Suprapubic skin (tissue), 4 donors: ENCODE results near the gene TESK1. TPM values are rescaled to one million over a fixed set of nuclear protein-coding genes. Genes with fewer than 3 reads are reported as not detected.
A peak's percentile ranks its signal among the peaks of the same experiment; 100 is the strongest.

ENCODE experiments used
- DNase-seq, 2 donors: peaks; one replicate each; pipeline ENCODE4 v3.0.0-alpha.2; 2019; ENCODE audit warnings: low spot score in 2 of 2
- H3K27ac ChIP-seq: fragments of 200-600 bp; sonication (generic); one replicate; pipeline ENCODE4 v1.5.1; 2019
- H3K27me3 ChIP-seq: fragments of 200-600 bp; sonication (generic); one replicate; pipeline ENCODE4 v1.5.1; 2019
- H3K36me3 ChIP-seq: fragments of 200-600 bp; sonication (generic); one replicate; pipeline ENCODE4 v1.5.1; 2019
- H3K4me1 ChIP-seq: fragments of 200-600 bp; sonication (generic); one replicate; pipeline ENCODE4 v1.5.1; 2019
- H3K4me3 ChIP-seq: fragments of 200-600 bp; sonication (generic); one replicate; pipeline ENCODE4 v1.5.1; 2019; ENCODE audit warnings: mild to moderate bottlenecking
- H3K9me3 ChIP-seq: fragments of 200-600 bp; sonication (generic); one replicate; pipeline ENCODE4 v1.5.1; 2019
- CTCF ChIP-seq, 2 donors: fragments of 200-600 bp in 1 of 2; fragments of 450-650 bp in 1 of 2; sonication (generic) in 1 of 2; IDR thresholded peaks; one replicate each; pipeline ENCODE4 v1.5.1; 2016 to 2019; ENCODE audit warnings: antibody characterized with exemption in 2 of 2, mild to moderate bottlenecking in 1 of 2, moderate library complexity in 1 of 2
- EP300 ChIP-seq: sonication (generic); formaldehyde crosslinking; IDR thresholded peaks from one replicate; pipeline ENCODE4 v1.6.1; 2017; ENCODE audit warnings: antibody characterized with exemption
- POLR2A ChIP-seq, 2 donors: fragments of 450-650 bp; IDR thresholded peaks; one replicate each; pipeline ENCODE4 v1.6.1; 2017; ENCODE audit warnings: antibody characterized with exemption in 2 of 2, mild to moderate bottlenecking in 2 of 2, moderate library complexity in 2 of 2
- POLR2AphosphoS5 ChIP-seq, 3 donors: sonication (generic); formaldehyde crosslinking; IDR thresholded peaks; one replicate each; pipeline ENCODE4 v1.6.1; 2017; ENCODE audit warnings: antibody characterized with exemption in 3 of 3
- WGBS: methylation state at CpG from one replicate; pipeline ENCODE4 v1.1.5; 2018; 5-methylcytosine and 5-hydroxymethylcytosine counted together
- total RNA-seq, 4 donors: library from RNA; depleted of rRNA; stranded (reverse); fragments of >200 nt; gene quantifications; one replicate each; pipeline ENCODE4 v1.1.0, GENCODE V29; 2016

The TESK1 gene
- total RNA-seq, 4 donors from 2014 or later = 34.1 to 50.7 (median 46.5) TPM

- Histone ChIP-seq H3K4me3 (peak overlapping the region; percentile 91), H3K36me3 (peaks cover 13% of the 10 kb centered on the region), H3K4me1 (peaks cover 49% of the 10 kb centered on the region), H3K27me3 (no peaks in the 10 kb centered on the region), H3K9me3 (no peaks in the 10 kb centered on the region), H3K27ac (peak overlapping the region; percentile 95)
- DNase-seq = peak; percentile 89 to 91
- 3% methylated on average over 18 of the region's 18 CpGs for WGBS
- TF ChIP-seq POLR2A (IDR thresholded peaks at IDR 0.05) = no peak
- peak; percentile 18 to 81 (median 69) for TF ChIP-seq POLR2AphosphoS5 (IDR thresholded peaks at IDR 0.05)
Measured at GRCh38 chr9:35603506-35603985, 1.5 kb upstream of the TESK1 start.

- DNase-seq = peak; percentile 100
- Histone ChIP-seq H3K27ac (peak overlapping the region; percentile 95), H3K27me3 (no peaks in the 10 kb centered on the region), H3K4me3 (peak overlapping the region; percentile 91), H3K36me3 (peaks cover 18% of the 10 kb centered on the region), H3K4me1 (peaks cover 49% of the 10 kb centered on the region), H3K9me3 (no peaks in the 10 kb centered on the region)
- under 1% methylated on average over 26 of the region's 41 CpGs for WGBS
- peak; percentile 94 for TF ChIP-seq CTCF (IDR thresholded peaks at IDR 0.05)
- TF ChIP-seq EP300 = no peak
- TF ChIP-seq POLR2A (IDR thresholded peaks at IDR 0.05) = peak in 1 of 2 donors; percentile 53
- TF ChIP-seq POLR2AphosphoS5 (IDR thresholded peaks at IDR 0.05) = peak in 2 of 3 donors; percentile 43 to 73
Measured at GRCh38 chr9:35603986-35604577, 980 bp upstream of the TESK1 start.

- TF ChIP-seq EP300 (no peak), POLR2AphosphoS5 (IDR thresholded peaks at IDR 0.05) (no peak), CTCF (IDR thresholded peaks at IDR 0.05) (no peak), POLR2A (IDR thresholded peaks at IDR 0.05) (no peak)
- peaks cover 30% of the 10 kb centered on the region for H3K36me3 ChIP-seq
- 0% methylated on average over 5 of the region's 76 CpGs for WGBS
- H3K27ac ChIP-seq = peak overlapping the region; percentile 95
- peak in 1 of 2 donors; percentile 81 for DNase-seq
- peak overlapping the region; percentile 91 for H3K4me3 ChIP-seq
- H3K9me3 ChIP-seq = no peaks in the 10 kb centered on the region
- H3K4me1 ChIP-seq = peaks cover 37% of the 10 kb centered on the region
- H3K27me3 ChIP-seq = no peaks in the 10 kb centered on the region
Measured at GRCh38 chr9:35605351-35606137, 482 bp downstream of the TESK1 start.

- peaks cover 30% of the 10 kb centered on the region for H3K36me3 ChIP-seq
- H3K4me1 ChIP-seq = peaks cover 37% of the 10 kb centered on the region
- WGBS = 4% methylated on average over 5 of the region's 5 CpGs
- TF ChIP-seq POLR2AphosphoS5 (IDR thresholded peaks at IDR 0.05) (no peak), EP300 (no peak), CTCF (IDR thresholded peaks at IDR 0.05) (no peak), POLR2A (IDR thresholded peaks at IDR 0.05) (no peak)
- DNase-seq = no peak
- H3K27ac ChIP-seq = peak overlapping the region; percentile 95
- no peaks in the 10 kb centered on the region for H3K9me3 ChIP-seq
- H3K27me3 ChIP-seq = no peaks in the 10 kb centered on the region
- peak overlapping the region; percentile 91 for H3K4me3 ChIP-seq
Measured at GRCh38 chr9:35606138-35606504, 1.1 kb downstream of the TESK1 start.

GRCh38 chr9:35606726-35607125 lies 1.7 kb downstream of the TESK1 start:
- Histone ChIP-seq H3K4me3 (no peak overlapping the region), H3K27me3 (no peaks in the 10 kb centered on the region), H3K36me3 (peaks cover 30% of the 10 kb centered on the region), H3K27ac (no peak overlapping the region), H3K4me1 (peaks cover 37% of the 10 kb centered on the region), H3K9me3 (no peaks in the 10 kb centered on the region)
- DNase-seq = no peak
- TF ChIP-seq POLR2A (IDR thresholded peaks at IDR 0.05) (no peak), CTCF (IDR thresholded peaks at IDR 0.05) (no peak), POLR2AphosphoS5 (IDR thresholded peaks at IDR 0.05) (no peak), EP300 (no peak)
- 87% methylated on average over 7 of the region's 7 CpGs for WGBS
